Measurements from ENCODE around the gene RGS5.

RGS5 gene

DNA sequence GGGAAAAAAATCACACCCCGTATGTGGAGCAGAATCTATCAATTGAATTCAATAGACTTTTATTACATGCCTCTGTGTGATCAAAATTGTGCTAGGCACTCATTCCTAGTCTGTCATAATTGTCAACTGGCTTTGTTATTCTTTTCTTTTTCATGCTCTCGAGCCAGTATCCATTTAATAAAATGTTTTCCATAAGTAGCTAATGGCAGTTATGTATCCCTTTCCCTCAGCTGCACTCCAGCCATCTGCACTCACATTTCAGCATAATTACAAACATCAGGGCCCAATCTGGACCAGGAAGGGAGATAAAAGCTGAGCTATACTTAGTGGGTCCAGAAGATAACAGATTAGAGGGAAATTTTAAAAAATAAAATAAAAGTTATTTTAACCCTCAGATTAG, 15.9 kb downstream of the RGS5 start:
- TF ChIP-seq FOXA1 (IDR thresholded peaks at IDR 0.05) (no peak), TARDBP (IDR thresholded peaks at IDR 0.05) (no peak), L3MBTL2 (conservative IDR thresholded peaks at IDR 0.05) (no peak), SUZ12 (IDR thresholded peaks at IDR 0.05) (no peak), NFRKB (IDR thresholded peaks at IDR 0.05) (no peak), CTBP1 (IDR thresholded peaks at IDR 0.05; ENCODE audit: borderline replicate concordance) (no peak), FOXK2 (IDR thresholded peaks at IDR 0.05) (no peak), ZNF384 (IDR thresholded peaks at IDR 0.05) (no peak), ELF4 (IDR thresholded peaks at IDR 0.05) (no peak), LEF1 (IDR thresholded peaks at IDR 0.05; ENCODE audit: borderline replicate concordance) (no peak), HDGF (IDR thresholded peaks at IDR 0.05; ENCODE audit: borderline replicate concordance) (no peak)
- TF ChIP-seq, protein P1, sequence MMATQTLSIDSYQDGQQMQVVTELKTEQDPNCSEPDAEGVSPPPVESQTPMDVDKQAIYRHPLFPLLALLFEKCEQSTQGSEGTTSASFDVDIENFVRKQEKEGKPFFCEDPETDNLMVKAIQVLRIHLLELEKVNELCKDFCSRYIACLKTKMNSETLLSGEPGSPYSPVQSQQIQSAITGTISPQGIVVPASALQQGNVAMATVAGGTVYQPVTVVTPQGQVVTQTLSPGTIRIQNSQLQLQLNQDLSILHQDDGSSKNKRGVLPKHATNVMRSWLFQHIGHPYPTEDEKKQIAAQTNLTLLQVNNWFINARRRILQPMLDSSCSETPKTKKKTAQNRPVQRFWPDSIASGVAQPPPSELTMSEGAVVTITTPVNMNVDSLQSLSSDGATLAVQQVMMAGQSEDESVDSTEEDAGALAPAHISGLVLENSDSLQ (IDR thresholded peaks at IDR 0.05): no peak
- ChIA-PET POLR2A (no interaction called here), CTCF (interaction anchor here (0.8 kb wide), 1 partner anchor 309 kb away, joined by 5 read pairs; no protein-coding TSS in a partner anchor)
- no peak for DNase-seq (ENCODE audit: extremely low spot score)

DNA sequence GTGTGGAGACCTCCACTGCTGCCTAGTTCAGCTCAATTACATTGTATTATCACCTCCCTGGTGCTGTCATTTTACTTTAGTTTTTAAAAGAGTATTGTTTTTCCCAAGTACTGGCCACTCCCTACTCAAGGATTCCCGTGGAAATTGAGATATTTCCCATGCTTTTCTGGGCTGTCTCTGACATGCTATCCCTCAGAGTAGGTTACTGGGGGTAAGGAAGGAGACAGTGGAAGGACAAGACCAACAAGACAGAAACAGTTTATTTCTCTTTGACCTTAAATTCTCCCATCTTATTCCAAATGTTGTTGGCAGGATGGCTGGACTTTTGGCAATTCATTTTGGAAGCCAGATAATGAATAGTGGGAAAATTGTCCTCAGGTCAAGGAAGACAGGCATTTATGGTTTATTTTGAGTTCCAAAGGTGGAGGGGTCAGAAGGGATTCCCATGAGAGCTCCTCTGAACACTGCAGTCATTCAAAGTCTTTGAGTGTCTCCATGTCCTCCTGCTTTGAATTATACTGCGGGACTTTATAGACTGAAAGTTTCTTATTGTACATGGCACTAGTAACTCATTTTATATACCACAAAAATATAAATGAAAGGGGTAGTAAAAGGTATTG, 20.3 kb downstream of the RGS5 start:
- ChIA-PET POLR2A (no interaction called here), CTCF (no interaction called here)
- DNase-seq (ENCODE audit: extremely low spot score): no peak
- TF ChIP-seq FOXK2 (IDR thresholded peaks at IDR 0.05) (no peak), CTBP1 (IDR thresholded peaks at IDR 0.05; ENCODE audit: borderline replicate concordance) (no peak), ARNT (IDR thresholded peaks at IDR 0.05) (no peak), BHLHE40 (IDR thresholded peaks at IDR 0.05; ENCODE audit: borderline replicate concordance) (no peak), FOXA1 (IDR thresholded peaks at IDR 0.05) (no peak), NFRKB (IDR thresholded peaks at IDR 0.05) (no peak), L3MBTL2 (conservative IDR thresholded peaks at IDR 0.05) (no peak), HDGF (IDR thresholded peaks at IDR 0.05; ENCODE audit: borderline replicate concordance) (no peak), SUZ12 (IDR thresholded peaks at IDR 0.05) (no peak), ELF4 (IDR thresholded peaks at IDR 0.05) (no peak), FOXM1 (IDR thresholded peaks at IDR 0.05; ENCODE audit: borderline replicate concordance) (no peak), TARDBP (IDR thresholded peaks at IDR 0.05) (no peak), ZNF384 (IDR thresholded peaks at IDR 0.05) (no peak), SP1 (IDR thresholded peaks at IDR 0.05) (no peak), LEF1 (IDR thresholded peaks at IDR 0.05; ENCODE audit: borderline replicate concordance) (no peak)
- TF ChIP-seq, protein P1 (IDR thresholded peaks at IDR 0.05): no peak

- ChIA-PET CTCF (no interaction called here), POLR2A (no interaction called here)
- no peak for DNase-seq (ENCODE audit: extremely low spot score)
- TF ChIP-seq CTBP1 (IDR thresholded peaks at IDR 0.05; ENCODE audit: borderline replicate concordance) (no peak), SUZ12 (IDR thresholded peaks at IDR 0.05) (no peak), BHLHE40 (IDR thresholded peaks at IDR 0.05; ENCODE audit: borderline replicate concordance) (no peak), ARNT (IDR thresholded peaks at IDR 0.05) (no peak), SP1 (IDR thresholded peaks at IDR 0.05) (no peak), FOXK2 (IDR thresholded peaks at IDR 0.05) (no peak), ELF4 (IDR thresholded peaks at IDR 0.05) (no peak), FOXM1 (IDR thresholded peaks at IDR 0.05; ENCODE audit: borderline replicate concordance) (no peak)
These were observed 24.1 kb downstream of the RGS5 start for GRCh38 chr1:163178628-163179027.

- DNase-seq (ENCODE audit: extremely low spot score): no peak
- CTCF ChIA-PET: interaction anchor here (1.1 kb wide), 2 partner anchors 299 to 329 kb away, joined by 3 to 6 read pairs; no protein-coding TSS in a partner anchor
- POLR2A ChIA-PET: no interaction called here
These were observed 25.9 kb downstream of the RGS5 start for GRCh38 chr1:163176797-163177196.

GRCh38 chr1:163174524-163175437, 27.9 kb downstream of the RGS5 start:
- POLR2A ChIA-PET: no interaction called here

More at GRCh38 chr1:163176797-163177196, 25.9 kb downstream of the RGS5 start:
- TF ChIP-seq SP1 (IDR thresholded peaks at IDR 0.05): no peak
- TF ChIP-seq TARDBP (IDR thresholded peaks at IDR 0.05): no peak
- TF ChIP-seq, protein P1 (IDR thresholded peaks at IDR 0.05): no peak
- no peak for TF ChIP-seq FOXK2 (IDR thresholded peaks at IDR 0.05)
- TF ChIP-seq FOXM1 (IDR thresholded peaks at IDR 0.05; ENCODE audit: borderline replicate concordance): no peak
- no peak for TF ChIP-seq SUZ12 (IDR thresholded peaks at IDR 0.05)
- TF ChIP-seq L3MBTL2 (conservative IDR thresholded peaks at IDR 0.05): no peak
- TF ChIP-seq ARNT (IDR thresholded peaks at IDR 0.05): no peak
- no peak for TF ChIP-seq FOXA1 (IDR thresholded peaks at IDR 0.05)
- TF ChIP-seq ZNF384 (IDR thresholded peaks at IDR 0.05): no peak
- no peak for TF ChIP-seq LEF1 (IDR thresholded peaks at IDR 0.05; ENCODE audit: borderline replicate concordance)
- no peak for TF ChIP-seq CTBP1 (IDR thresholded peaks at IDR 0.05; ENCODE audit: borderline replicate concordance)
- TF ChIP-seq HDGF (IDR thresholded peaks at IDR 0.05; ENCODE audit: borderline replicate concordance): no peak

More at GRCh38 chr1:163174524-163175437, 27.9 kb downstream of the RGS5 start:
- TF ChIP-seq TARDBP (IDR thresholded peaks at IDR 0.05): no peak
- no peak for TF ChIP-seq FOXK2 (IDR thresholded peaks at IDR 0.05)
- TF ChIP-seq ELF4 (IDR thresholded peaks at IDR 0.05): no peak
- TF ChIP-seq NFRKB (IDR thresholded peaks at IDR 0.05): no peak
- TF ChIP-seq, protein P1 (IDR thresholded peaks at IDR 0.05): no peak
- no peak for TF ChIP-seq LEF1 (IDR thresholded peaks at IDR 0.05; ENCODE audit: borderline replicate concordance)
- TF ChIP-seq FOXA1 (IDR thresholded peaks at IDR 0.05): no peak
- no peak for TF ChIP-seq ZNF384 (IDR thresholded peaks at IDR 0.05)
- CTCF ChIA-PET: interaction anchor here (0.5 to 1.7 kb wide), 9 partner anchors 26 to 321 kb away, joined by 3 to 8 read pairs (median 3); no protein-coding TSS in a partner anchor
- DNase-seq (ENCODE audit: extremely low spot score): peak; percentile 56

Data from HEK293T (cell line).